HL-60 (cell line): ENCODE data around the gene CDH22.
A peak's percentile ranks its signal among the peaks of the same experiment; 100 is the strongest.

Source experiments
- DNase-seq, 2 experiments: peaks; one replicate each; pipeline ENCODE4 v3.0.0-alpha.2; 2010 to 2020; ENCODE audit warnings: low read depth in 1 of 2, low spot score in 1 of 2
- H3K27ac ChIP-seq: fragments of 250-450 bp; sonication (Bioruptor Pico); replicated peaks from 2 replicates; pipeline ENCODE4 v1.5.1; 2020; ENCODE audit warnings: mild to moderate bottlenecking, moderate library complexity
- H3K27me3 ChIP-seq: fragments of 250-450 bp; sonication (Bioruptor Pico); 2 replicates; pipeline ENCODE4 v1.5.1; 2021; ENCODE audit warnings: mild to moderate bottlenecking, moderate library complexity; ENCODE audit not compliant: insufficient read depth, poor library complexity, severe bottlenecking
- H3K4me3 ChIP-seq: replicated peaks from 2 replicates; pipeline ENCODE4 v1.5.1; 2011; ENCODE audit warnings: mild to moderate bottlenecking, control low read depth, low read length; ENCODE audit not compliant: insufficient read depth
- GABPA ChIP-seq: IDR thresholded peaks from 2 replicates; pipeline ENCODE4 v1.6.1; 2012; ENCODE audit warnings: low read depth
- POLR2AphosphoS5 ChIP-seq: IDR thresholded peaks from 2 replicates; pipeline ENCODE4 v1.6.1; 2012; ENCODE audit warnings: low read depth
- SPI1 ChIP-seq: IDR thresholded peaks from 2 replicates; pipeline ENCODE4 v1.6.1; 2012; ENCODE audit warnings: low read depth, mild to moderate bottlenecking, borderline replicate concordance
- TF ChIP-seq, protein P1 (sequence below): IDR thresholded peaks from 2 replicates; pipeline ENCODE4 v1.6.1; 2012; ENCODE audit warnings: low read depth; ENCODE audit not compliant: insufficient replicate concordance
- TF ChIP-seq, protein P2 (sequence below): IDR thresholded peaks from one replicate; pipeline ENCODE4 v1.5.1; 2011; ENCODE audit warnings: low read length, control low read depth, inconsistent platforms; ENCODE audit not compliant: insufficient read depth

The CDH22 gene

DNA sequence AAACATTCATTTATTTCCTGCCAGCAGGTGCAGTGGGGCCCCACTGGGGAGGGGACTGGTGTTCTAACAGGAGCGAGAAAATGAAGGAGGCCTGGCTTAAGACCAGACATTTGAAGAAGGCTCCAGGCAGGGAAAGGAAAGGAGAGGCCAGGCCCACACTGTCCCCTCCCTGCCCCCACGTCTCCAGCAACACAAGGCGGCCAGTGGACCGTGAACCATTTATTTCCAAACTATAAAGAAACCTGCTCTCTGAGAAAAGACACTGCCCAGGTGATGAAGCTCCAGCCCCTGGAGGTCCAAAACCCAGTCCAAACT lies 41.4 kb upstream of the CDH22 start:
- Histone ChIP-seq H3K27me3 (no peaks in the 10 kb centered on the region), H3K4me3 (no peak overlapping the region), H3K27ac (no peak overlapping the region)
- DNase-seq: no peak
- no peak for TF ChIP-seq POLR2AphosphoS5
- TF ChIP-seq, protein P1, sequence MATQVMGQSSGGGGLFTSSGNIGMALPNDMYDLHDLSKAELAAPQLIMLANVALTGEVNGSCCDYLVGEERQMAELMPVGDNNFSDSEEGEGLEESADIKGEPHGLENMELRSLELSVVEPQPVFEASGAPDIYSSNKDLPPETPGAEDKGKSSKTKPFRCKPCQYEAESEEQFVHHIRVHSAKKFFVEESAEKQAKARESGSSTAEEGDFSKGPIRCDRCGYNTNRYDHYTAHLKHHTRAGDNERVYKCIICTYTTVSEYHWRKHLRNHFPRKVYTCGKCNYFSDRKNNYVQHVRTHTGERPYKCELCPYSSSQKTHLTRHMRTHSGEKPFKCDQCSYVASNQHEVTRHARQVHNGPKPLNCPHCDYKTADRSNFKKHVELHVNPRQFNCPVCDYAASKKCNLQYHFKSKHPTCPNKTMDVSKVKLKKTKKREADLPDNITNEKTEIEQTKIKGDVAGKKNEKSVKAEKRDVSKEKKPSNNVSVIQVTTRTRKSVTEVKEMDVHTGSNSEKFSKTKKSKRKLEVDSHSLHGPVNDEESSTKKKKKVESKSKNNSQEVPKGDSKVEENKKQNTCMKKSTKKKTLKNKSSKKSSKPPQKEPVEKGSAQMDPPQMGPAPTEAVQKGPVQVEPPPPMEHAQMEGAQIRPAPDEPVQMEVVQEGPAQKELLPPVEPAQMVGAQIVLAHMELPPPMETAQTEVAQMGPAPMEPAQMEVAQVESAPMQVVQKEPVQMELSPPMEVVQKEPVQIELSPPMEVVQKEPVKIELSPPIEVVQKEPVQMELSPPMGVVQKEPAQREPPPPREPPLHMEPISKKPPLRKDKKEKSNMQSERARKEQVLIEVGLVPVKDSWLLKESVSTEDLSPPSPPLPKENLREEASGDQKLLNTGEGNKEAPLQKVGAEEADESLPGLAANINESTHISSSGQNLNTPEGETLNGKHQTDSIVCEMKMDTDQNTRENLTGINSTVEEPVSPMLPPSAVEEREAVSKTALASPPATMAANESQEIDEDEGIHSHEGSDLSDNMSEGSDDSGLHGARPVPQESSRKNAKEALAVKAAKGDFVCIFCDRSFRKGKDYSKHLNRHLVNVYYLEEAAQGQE: no peak
- TF ChIP-seq, protein P2, sequence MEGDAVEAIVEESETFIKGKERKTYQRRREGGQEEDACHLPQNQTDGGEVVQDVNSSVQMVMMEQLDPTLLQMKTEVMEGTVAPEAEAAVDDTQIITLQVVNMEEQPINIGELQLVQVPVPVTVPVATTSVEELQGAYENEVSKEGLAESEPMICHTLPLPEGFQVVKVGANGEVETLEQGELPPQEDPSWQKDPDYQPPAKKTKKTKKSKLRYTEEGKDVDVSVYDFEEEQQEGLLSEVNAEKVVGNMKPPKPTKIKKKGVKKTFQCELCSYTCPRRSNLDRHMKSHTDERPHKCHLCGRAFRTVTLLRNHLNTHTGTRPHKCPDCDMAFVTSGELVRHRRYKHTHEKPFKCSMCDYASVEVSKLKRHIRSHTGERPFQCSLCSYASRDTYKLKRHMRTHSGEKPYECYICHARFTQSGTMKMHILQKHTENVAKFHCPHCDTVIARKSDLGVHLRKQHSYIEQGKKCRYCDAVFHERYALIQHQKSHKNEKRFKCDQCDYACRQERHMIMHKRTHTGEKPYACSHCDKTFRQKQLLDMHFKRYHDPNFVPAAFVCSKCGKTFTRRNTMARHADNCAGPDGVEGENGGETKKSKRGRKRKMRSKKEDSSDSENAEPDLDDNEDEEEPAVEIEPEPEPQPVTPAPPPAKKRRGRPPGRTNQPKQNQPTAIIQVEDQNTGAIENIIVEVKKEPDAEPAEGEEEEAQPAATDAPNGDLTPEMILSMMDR: no peak
- no peak for TF ChIP-seq GABPA
- no peak for TF ChIP-seq SPI1

DNA sequence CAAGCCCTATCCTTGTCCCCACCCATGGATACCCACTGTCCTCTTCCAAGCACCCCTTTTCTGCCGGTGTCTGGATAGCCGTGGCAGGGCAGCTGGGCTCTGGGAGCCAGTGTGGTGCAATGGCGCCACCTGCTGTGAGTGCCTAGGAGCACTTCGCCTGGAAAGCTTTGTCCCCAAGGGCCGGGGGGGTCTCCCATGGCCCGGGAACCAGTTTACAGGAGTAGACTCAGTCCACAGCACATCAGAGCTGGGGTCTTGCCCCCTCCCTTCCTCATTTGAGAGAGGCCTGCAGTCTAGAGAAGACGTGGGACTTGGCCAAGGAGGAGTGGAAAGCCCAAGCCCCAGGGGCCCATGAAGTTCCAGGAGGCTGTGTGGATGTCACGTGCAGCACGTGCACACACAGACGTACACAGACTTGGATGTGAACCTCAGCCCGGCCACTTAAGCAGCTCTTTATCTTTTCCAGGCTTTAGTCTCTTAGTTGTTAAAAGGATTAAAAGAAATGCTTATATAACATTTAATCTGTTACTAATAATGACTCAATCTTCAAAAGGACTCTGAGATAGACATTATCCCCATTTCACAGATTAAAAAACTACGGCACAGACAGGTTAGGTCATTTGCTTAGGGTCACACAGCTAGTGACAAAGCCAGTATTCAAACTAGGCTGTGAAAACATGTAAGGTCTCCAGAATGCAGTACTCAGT lies 40.9 kb upstream of the CDH22 start:
- peak in 1 of 2 experiments; percentile 42 for DNase-seq
- no peaks in the 10 kb centered on the region for H3K27me3 ChIP-seq
- no peak for TF ChIP-seq GABPA
- TF ChIP-seq POLR2AphosphoS5: no peak
- TF ChIP-seq, protein P2: peak; percentile 33
- no peak for TF ChIP-seq SPI1
- no peak overlapping the region for H3K4me3 ChIP-seq
- H3K27ac ChIP-seq: no peak overlapping the region

DNA sequence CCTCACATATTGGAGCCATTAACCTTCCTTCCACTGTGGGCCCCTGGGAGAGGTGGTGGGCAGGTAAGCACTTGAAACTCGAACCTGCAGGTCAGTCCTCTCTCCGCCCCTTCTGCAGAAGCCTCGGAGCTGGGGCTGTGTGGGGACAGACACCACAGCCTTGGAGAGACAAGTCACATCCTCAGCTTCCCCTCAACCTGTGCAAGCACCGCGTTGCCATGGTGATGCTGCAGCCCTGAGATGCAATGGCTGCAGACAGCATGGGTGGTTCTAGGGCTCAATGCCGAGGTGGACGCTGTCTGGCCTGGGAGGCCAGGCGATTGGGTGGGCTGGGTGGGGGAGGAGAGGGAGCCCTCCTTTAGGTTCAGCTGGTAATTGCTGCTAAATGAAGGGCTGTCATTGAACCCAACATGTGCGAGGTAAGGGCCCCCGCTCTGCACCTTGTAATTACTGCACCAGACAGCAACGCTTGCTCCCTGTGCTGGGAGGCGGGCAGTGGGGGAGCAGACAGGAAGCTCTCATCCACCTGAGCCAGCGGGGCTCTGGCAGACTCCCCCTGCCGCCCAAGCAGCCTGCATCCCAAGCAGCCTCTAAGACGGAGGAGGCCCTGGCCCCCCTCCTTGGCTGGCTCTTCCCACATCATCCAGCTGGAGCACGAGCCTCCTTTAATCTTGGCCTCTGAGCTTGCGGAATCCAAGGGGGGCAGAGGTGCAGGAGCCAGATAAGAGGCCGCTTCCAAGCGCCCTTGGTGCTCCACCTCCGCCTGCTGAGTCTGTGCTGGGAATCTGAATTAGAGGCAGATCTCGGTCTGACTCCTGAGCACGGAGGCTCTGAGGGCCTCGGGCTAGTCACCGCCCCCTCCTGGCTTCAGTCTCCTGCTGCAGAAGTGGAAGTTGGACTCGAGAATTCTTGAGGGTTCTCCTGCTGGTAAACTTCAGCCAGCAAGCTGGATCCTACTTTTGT lies 39.8 kb upstream of the CDH22 start:
- Histone ChIP-seq H3K27me3 (no peaks in the 10 kb centered on the region), H3K4me3 (no peak overlapping the region), H3K27ac (no peak overlapping the region)
- no peak for DNase-seq
- TF ChIP-seq POLR2AphosphoS5 (no peak), SPI1 (no peak), GABPA (no peak)
- TF ChIP-seq, protein P1: no peak
- TF ChIP-seq, protein P2: no peak
